A673 (cell line): ENCODE measurements around the gene TMEM248. TPM values are rescaled to one million over a fixed set of nuclear protein-coding genes. Genes with fewer than 3 reads are reported as not detected.
A peak's percentile ranks its signal among the peaks of the same experiment; 100 is the strongest.

Source experiments
- BruUV-seq: library from RNA; stranded (reverse); fragments of 400-500 nt; replicated peaks from 2 replicates; lab custom pipeline; 2021; lab: Mats Ljungman, UMichigan
- CTCF ChIA-PET: fragments of 300-600 bp; sonication (Branson Sonifier 250); formaldehyde crosslinking; loops from one replicate; lab custom pipeline; 2022; ENCODE audit warnings: antibody characterized with exemption; lab: Charles Lee
- POLR2A ChIA-PET: fragments of 300-600 bp; sonication (Branson Sonifier 250); formaldehyde crosslinking; loops from one replicate; lab custom pipeline; 2022; ENCODE audit warnings: antibody characterized with exemption; ENCODE audit not compliant: low non-redundant PET; lab: Charles Lee
- DNase-seq: peaks from one replicate; pipeline ENCODE4 v3.0.0-alpha.2; 2015; ENCODE audit warnings: low spot score
- H3K27ac ChIP-seq: fragments of 200-600 bp; sonication (generic); 2 replicates; pipeline ENCODE4 v1.5.1; 2016; ENCODE audit warnings: mixed run types, low read depth, mild to moderate bottlenecking, mixed read lengths, antibody characterized with exemption, low read length; ENCODE audit not compliant: poor library complexity, severe bottlenecking
- H3K27me3 ChIP-seq: fragments of 200-600 bp; sonication (generic); replicated peaks from 2 replicates; pipeline ENCODE4 v1.6.1; 2017; ENCODE audit warnings: mixed run types, low read depth, mild to moderate bottlenecking, mixed read lengths, antibody characterized with exemption, low read length; ENCODE audit not compliant: insufficient read depth, poor library complexity
- H3K36me3 ChIP-seq: fragments of 200-600 bp; sonication (generic); 2 replicates; pipeline ENCODE4 v1.6.1; 2016; ENCODE audit warnings: mixed run types, mild to moderate bottlenecking, mixed read lengths, antibody characterized with exemption, low read length; ENCODE audit not compliant: insufficient read depth, poor library complexity, severe bottlenecking
- H3K4me1 ChIP-seq: fragments of 200-600 bp; sonication (generic); 2 replicates; pipeline ENCODE4 v1.6.1; 2017; ENCODE audit warnings: mixed run types, mild to moderate bottlenecking, mixed read lengths, antibody characterized with exemption, low read length; ENCODE audit not compliant: insufficient read depth, poor library complexity, severe bottlenecking
- H3K4me3 ChIP-seq: fragments of 200-600 bp; sonication (generic); 2 replicates; pipeline ENCODE4 v1.5.1; 2016; ENCODE audit warnings: low read depth, mixed run types, mild to moderate bottlenecking, mixed read lengths, low read length; ENCODE audit not compliant: poor library complexity, severe bottlenecking
- H3K9me3 ChIP-seq: fragments of 200-600 bp; sonication (generic); 2 replicates; pipeline ENCODE4 v1.6.1; 2016; ENCODE audit warnings: mixed run types, low read depth, mild to moderate bottlenecking, mixed read lengths, antibody characterized with exemption, low read length; ENCODE audit not compliant: poor library complexity, severe bottlenecking
- EZH2 ChIP-seq: fragments of 200-600 bp; sonication (generic); IDR thresholded peaks from 2 replicates; pipeline ENCODE4 v1.6.1; 2017; ENCODE audit warnings: borderline replicate concordance, low read depth, mild to moderate bottlenecking, mixed read lengths, antibody characterized with exemption, low read length; ENCODE audit not compliant: poor library complexity, severe bottlenecking
- intact Hi-C: fragments of 100-400 bp; cut with micrococcal nuclease; formaldehyde crosslinking; loops from one replicate; pipeline ENCODE4 v1.10.0; 2022; ENCODE audit not compliant: unreplicated experiment
- total RNA-seq: library from RNA; stranded (reverse); gene quantifications from 2 replicates; pipeline ENCODE4 v1.2.3, GENCODE V29; 2021
- TF ChIP-seq, protein P1 (sequence below): fragments of 300-800, 200-600 bp; sonication (generic); conservative IDR thresholded peaks from 2 replicates; pipeline ENCODE4 v1.5.1; 2017; ENCODE audit warnings: low read depth, mild to moderate bottlenecking, antibody characterized with exemption, low read length, moderate library complexity, mixed read lengths

The TMEM248 gene
- total RNA-seq, 1 experiment from 2014 or later, result 77.0 TPM

- no peak for DNase-seq
- Histone ChIP-seq H3K4me3 (no peak overlapping the region), H3K9me3 (no peaks in the 10 kb centered on the region), H3K27ac (no peak overlapping the region), H3K36me3 (no peaks in the 10 kb centered on the region), H3K4me1 (peaks cover 3% of the 10 kb centered on the region), H3K27me3 (no peaks in the 10 kb centered on the region)
- ChIA-PET POLR2A (no interaction called here), CTCF (no interaction called here)
- no TSS peak for BruUV-seq
- TF ChIP-seq EZH2, result no peak
- TF ChIP-seq, protein P1, sequence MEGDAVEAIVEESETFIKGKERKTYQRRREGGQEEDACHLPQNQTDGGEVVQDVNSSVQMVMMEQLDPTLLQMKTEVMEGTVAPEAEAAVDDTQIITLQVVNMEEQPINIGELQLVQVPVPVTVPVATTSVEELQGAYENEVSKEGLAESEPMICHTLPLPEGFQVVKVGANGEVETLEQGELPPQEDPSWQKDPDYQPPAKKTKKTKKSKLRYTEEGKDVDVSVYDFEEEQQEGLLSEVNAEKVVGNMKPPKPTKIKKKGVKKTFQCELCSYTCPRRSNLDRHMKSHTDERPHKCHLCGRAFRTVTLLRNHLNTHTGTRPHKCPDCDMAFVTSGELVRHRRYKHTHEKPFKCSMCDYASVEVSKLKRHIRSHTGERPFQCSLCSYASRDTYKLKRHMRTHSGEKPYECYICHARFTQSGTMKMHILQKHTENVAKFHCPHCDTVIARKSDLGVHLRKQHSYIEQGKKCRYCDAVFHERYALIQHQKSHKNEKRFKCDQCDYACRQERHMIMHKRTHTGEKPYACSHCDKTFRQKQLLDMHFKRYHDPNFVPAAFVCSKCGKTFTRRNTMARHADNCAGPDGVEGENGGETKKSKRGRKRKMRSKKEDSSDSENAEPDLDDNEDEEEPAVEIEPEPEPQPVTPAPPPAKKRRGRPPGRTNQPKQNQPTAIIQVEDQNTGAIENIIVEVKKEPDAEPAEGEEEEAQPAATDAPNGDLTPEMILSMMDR, result no peak
- intact Hi-C loops, result no loop called here
Observed at GRCh38 chr7:66919304-66919703, 1.7 kb upstream of the TMEM248 start.

DNA sequence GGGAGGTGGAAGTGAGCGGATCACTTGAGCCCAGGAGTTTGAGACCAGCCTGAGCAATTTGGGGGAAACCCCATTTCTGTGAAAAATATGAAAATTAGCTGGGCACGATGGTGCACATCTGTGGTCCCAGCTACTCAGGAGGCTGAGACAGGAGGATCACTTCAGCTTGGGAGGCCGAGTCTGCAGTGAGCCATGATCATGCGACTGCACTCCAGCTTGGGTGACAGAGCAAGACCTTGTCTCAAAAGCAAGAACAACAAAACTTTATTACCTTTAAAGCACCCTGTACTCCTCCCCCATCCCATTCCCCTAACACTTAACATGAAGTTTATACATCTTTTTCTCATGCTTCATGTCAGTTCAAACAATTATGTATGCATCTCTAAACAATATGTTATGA is 1.3 kb upstream of the TMEM248 start:
- CTCF ChIA-PET, result no interaction called here
- H3K4me3 ChIP-seq, result no peak overlapping the region

GRCh38 chr7:66920256-66920655 is 769 bp upstream of the TMEM248 start:
- intact Hi-C loops, result no loop called here
- TF ChIP-seq, protein P1, result no peak
- ChIA-PET CTCF (no interaction called here), POLR2A (no interaction called here)
- Histone ChIP-seq H3K27ac (peak overlapping the region; percentile 86), H3K4me3 (peak overlapping the region; percentile 83), H3K36me3 (no peaks in the 10 kb centered on the region), H3K27me3 (no peaks in the 10 kb centered on the region), H3K9me3 (no peaks in the 10 kb centered on the region), H3K4me1 (peaks cover 3% of the 10 kb centered on the region)
- DNase-seq, result no peak
- no TSS peak for BruUV-seq

More for the DNA sequence above, 1.3 kb upstream of the TMEM248 start:
- no TSS peak for BruUV-seq
- POLR2A ChIA-PET, result no interaction called here
- Histone ChIP-seq H3K27ac (no peak overlapping the region), H3K36me3 (no peaks in the 10 kb centered on the region), H3K4me1 (peaks cover 3% of the 10 kb centered on the region), H3K9me3 (no peaks in the 10 kb centered on the region), H3K27me3 (no peaks in the 10 kb centered on the region)
- intact Hi-C loops, result no loop called here
- no peak for TF ChIP-seq EZH2
- TF ChIP-seq, protein P1, result no peak
- DNase-seq, result no peak
